Upper lobe of left lung (tissue), 6 donors: Measurements from ENCODE around the gene CCDC192. TPM values are rescaled to one million over a fixed set of nuclear protein-coding genes. Genes with fewer than 3 reads are reported as not detected.
"Not testable (repeated sequence)": the region's sequence is repeated elsewhere in the genome, so short reads cannot be mapped to it uniquely, and the experiment has no call there.

Experiments
- ATAC-seq, 2 donors: fragments of 200-7000 bp; cut with Tn5 transposase; one replicate each; pipeline ENCODE4 v1.9.1; 2022; ENCODE audit warnings: mild to moderate bottlenecking in 2 of 2, moderate library complexity in 2 of 2; ENCODE audit not compliant: low FRiP score in 2 of 2
- DNase-seq, 2 donors: peaks; one replicate each; pipeline ENCODE4 v3.0.0-alpha.2; 2019 to 2020
- H3K27ac ChIP-seq, 4 donors: fragments of 200-600 bp; sonication (generic); one replicate each; pipeline ENCODE4 v1.5.1; 2016 to 2019
- H3K27me3 ChIP-seq, 4 donors: fragments of 200-600 bp; sonication (generic); one replicate each; pipeline ENCODE4 v1.5.1; 2017 to 2019
- H3K36me3 ChIP-seq, 4 donors: fragments of 200-600 bp; sonication (generic); one replicate each; pipeline ENCODE4 v1.5.1; 2016 to 2019
- H3K4me1 ChIP-seq, 4 donors: fragments of 200-600 bp; sonication (generic); one replicate each; pipeline ENCODE4 v1.5.1; 2018 to 2019
- H3K4me3 ChIP-seq, 4 donors: fragments of 200-600 bp; sonication (generic); one replicate each; pipeline ENCODE4 v1.5.1; 2017 to 2019; ENCODE audit warnings: mild to moderate bottlenecking in 2 of 4, moderate library complexity in 1 of 4
- H3K9me3 ChIP-seq, 4 donors: fragments of 200-600 bp; sonication (generic); one replicate each; pipeline ENCODE4 v1.5.1; 2018 to 2019
- EP300 ChIP-seq, 4 donors: sonication (generic); formaldehyde crosslinking; IDR thresholded peaks; one replicate each; pipeline ENCODE4 v1.5.1; 2017; ENCODE audit warnings: antibody characterized with exemption in 4 of 4, control low read depth in 2 of 4
- POLR2A ChIP-seq, 4 donors: fragments of 450-650 bp; IDR thresholded peaks; one replicate each; pipeline ENCODE4 v1.5.1; 2016 to 2017; ENCODE audit warnings: antibody characterized with exemption in 4 of 4, mild to moderate bottlenecking in 2 of 4
- POLR2AphosphoS5 ChIP-seq, 2 donors: sonication (generic); formaldehyde crosslinking; IDR thresholded peaks; one replicate each; pipeline ENCODE4 v1.5.1; 2017; ENCODE audit warnings: antibody characterized with exemption in 2 of 2
- WGBS, 2 donors: methylation state at CpG; one replicate each; pipeline ENCODE4 v1.1.5; 2017 to 2018; 5-methylcytosine and 5-hydroxymethylcytosine counted together
- total RNA-seq, 6 donors: library from RNA; depleted of rRNA in 4 of 6; stranded (reverse); fragments of >200 nt in 4 of 6; gene quantifications; one replicate each; pipeline versions ENCODE4 v1.1.0 to v1.2.1, GENCODE V29; 2016 to 2021
- TF ChIP-seq, protein P1 (sequence below), 6 experiments: fragments of 450-650 bp in 4 of 6; fragments of 200-600 bp in 2 of 6; sonication (generic) in 2 of 6; IDR thresholded peaks; one replicate each; pipeline ENCODE4 v1.5.1; 2016 to 2019; ENCODE audit warnings: antibody characterized with exemption in 6 of 6
- donor health status: DM: no; HTN: no; CAD: no; lungs with moderate emphysema.
- donor health status: DM: no; HTN: yes; CAD: no; lungs with severe emphysema.

Gene CCDC192
- total RNA-seq, 6 donors from 2014 or later: 0.76 TPM; not detected in 5

DNA sequence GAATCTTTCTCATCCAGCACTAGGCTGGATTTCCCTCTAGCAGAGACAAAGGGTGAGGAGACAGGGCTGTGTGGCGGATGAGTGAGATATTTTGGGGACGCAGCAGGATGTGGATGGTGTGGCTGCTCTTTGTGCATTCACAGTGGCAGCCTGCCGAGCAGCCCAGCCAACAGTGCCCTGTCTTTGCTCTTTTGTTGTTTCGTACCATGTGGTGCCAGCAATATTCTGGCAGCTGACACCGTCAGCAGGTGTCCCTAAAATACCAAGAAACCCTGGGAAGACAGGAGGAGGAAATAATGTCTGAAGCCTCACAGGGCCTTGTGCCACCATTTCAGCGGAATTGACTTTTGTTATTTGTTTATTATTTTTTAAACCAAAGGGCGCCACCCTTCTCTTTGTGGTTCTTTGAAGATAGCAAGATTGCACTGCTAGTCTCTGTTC, 141.4 kb downstream of the CCDC192 start:
- no peak for ATAC-seq

DNA sequence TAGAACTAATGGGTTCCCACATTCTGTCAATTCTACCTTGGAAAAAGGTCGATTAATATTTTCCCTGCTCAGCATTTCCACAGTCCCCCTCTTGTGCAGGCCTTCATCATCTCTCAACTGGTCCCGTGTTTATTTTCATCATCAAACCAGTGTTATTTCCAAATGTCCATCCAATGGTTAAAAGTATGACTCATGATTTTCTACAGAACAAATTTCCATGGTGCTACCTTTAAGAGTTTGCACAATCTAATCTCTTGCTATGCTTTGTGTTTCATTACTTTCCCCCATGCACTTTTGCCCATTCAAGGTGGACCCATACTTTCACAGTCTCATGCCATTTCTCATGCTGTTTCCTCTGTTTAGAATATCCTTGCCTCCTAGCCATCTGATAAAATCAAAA, 143.7 kb downstream of the CCDC192 start:
- TF ChIP-seq POLR2A (IDR thresholded peaks at IDR 0.05) (no peak), POLR2AphosphoS5 (IDR thresholded peaks at IDR 0.05) (no peak)
- H3K9me3 ChIP-seq: no peaks in the 10 kb centered on the region
- ATAC-seq (no peak), DNase-seq (no peak)
- H3K36me3 ChIP-seq: no peaks in the 10 kb centered on the region
- H3K27me3 ChIP-seq: no peaks in the 10 kb centered on the region
- 83 to 94% methylated on average over 2 of the region's 2 CpGs for WGBS, 2 donors
- H3K4me3 ChIP-seq: no peak overlapping the region
- H3K4me1 ChIP-seq: peaks cover 0 to 4% (median 1%) of the 10 kb centered on the region in 4 donors
- no peak overlapping the region for H3K27ac ChIP-seq

More for the DNA sequence above, 141.4 kb downstream of the CCDC192 start:
- TF ChIP-seq, protein P1, sequence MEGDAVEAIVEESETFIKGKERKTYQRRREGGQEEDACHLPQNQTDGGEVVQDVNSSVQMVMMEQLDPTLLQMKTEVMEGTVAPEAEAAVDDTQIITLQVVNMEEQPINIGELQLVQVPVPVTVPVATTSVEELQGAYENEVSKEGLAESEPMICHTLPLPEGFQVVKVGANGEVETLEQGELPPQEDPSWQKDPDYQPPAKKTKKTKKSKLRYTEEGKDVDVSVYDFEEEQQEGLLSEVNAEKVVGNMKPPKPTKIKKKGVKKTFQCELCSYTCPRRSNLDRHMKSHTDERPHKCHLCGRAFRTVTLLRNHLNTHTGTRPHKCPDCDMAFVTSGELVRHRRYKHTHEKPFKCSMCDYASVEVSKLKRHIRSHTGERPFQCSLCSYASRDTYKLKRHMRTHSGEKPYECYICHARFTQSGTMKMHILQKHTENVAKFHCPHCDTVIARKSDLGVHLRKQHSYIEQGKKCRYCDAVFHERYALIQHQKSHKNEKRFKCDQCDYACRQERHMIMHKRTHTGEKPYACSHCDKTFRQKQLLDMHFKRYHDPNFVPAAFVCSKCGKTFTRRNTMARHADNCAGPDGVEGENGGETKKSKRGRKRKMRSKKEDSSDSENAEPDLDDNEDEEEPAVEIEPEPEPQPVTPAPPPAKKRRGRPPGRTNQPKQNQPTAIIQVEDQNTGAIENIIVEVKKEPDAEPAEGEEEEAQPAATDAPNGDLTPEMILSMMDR (IDR thresholded peaks at IDR 0.05): no peak
- peak in 1 of 2 donors; percentile 31 for TF ChIP-seq POLR2AphosphoS5 (IDR thresholded peaks at IDR 0.05)
- no peak for DNase-seq
- Histone ChIP-seq H3K27ac (peak overlapping the region in 1 of 4 donors; percentile 31), H3K4me1 (peaks cover 0 to 6% (median 2%) of the 10 kb centered on the region in 4 donors), H3K9me3 (no peaks in the 10 kb centered on the region), H3K36me3 (no peaks in the 10 kb centered on the region), H3K4me3 (no peak overlapping the region), H3K27me3 (no peaks in the 10 kb centered on the region)
- WGBS, 2 donors: 61 to 68% methylated on average over 7 of the region's 7 CpGs

DNA sequence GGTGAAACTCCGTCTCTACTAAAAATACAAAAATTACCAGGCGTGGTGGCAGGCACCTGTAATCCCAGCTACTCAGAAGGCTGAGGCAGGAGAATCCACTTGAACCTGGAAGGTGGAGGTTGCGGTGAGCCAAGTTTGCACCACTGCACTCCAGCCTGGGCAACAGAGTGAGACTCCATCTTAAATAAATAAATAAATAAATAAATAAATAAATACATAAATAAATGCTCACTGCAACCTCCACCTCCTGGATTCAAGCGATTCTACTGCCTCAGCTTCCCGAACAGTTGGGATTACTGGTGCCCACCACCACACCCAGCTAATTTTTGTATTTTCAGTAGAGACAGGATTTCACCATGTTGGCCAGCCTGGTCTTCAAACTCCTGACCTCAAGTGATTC, 144.4 kb downstream of the CCDC192 start:
- not testable (repeated sequence) for H3K4me1 ChIP-seq, ATAC-seq, H3K9me3 ChIP-seq, H3K36me3 ChIP-seq, H3K4me3 ChIP-seq, H3K27me3 ChIP-seq, DNase-seq, H3K27ac ChIP-seq
- 95 to 96% methylated on average over 5 of the region's 5 CpGs for WGBS, 2 donors

DNA sequence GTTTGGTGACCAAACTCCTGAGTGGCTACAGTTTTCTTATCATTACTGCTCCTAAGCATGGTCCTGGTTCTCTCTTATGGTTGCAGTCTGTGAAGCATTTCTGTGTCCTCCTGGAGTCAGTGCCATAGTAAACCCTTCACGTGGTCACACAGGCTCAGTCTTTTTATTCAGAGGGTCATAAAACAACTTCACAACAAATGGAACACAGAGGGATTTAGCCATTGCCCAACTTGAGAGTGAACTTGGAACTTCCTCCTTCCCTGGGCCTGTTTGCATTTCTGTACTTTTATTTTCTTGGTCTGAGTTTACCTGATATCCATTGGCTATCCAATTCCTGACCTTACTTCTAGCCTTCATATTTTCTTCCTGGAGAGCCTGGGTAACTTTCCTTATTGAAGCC, 144.9 kb downstream of the CCDC192 start:
- no peak overlapping the region for H3K4me3 ChIP-seq
- H3K27me3 ChIP-seq: no peaks in the 10 kb centered on the region
- no peaks in the 10 kb centered on the region for H3K9me3 ChIP-seq
- ATAC-seq (no peak), DNase-seq (no peak)
- TF ChIP-seq EP300 (IDR thresholded peaks at IDR 0.05) (no peak), POLR2A (IDR thresholded peaks at IDR 0.05) (no peak), POLR2AphosphoS5 (IDR thresholded peaks at IDR 0.05) (no peak)
- TF ChIP-seq, protein P1 (IDR thresholded peaks at IDR 0.05): no peak
- H3K4me1 ChIP-seq: peaks cover 0 to 4% (median 1%) of the 10 kb centered on the region in 4 donors
- no peaks in the 10 kb centered on the region for H3K36me3 ChIP-seq
- WGBS, 2 donors: 50 to 58% methylated on average over 1 of the region's 1 CpG
- H3K27ac ChIP-seq: no peak overlapping the region

DNA sequence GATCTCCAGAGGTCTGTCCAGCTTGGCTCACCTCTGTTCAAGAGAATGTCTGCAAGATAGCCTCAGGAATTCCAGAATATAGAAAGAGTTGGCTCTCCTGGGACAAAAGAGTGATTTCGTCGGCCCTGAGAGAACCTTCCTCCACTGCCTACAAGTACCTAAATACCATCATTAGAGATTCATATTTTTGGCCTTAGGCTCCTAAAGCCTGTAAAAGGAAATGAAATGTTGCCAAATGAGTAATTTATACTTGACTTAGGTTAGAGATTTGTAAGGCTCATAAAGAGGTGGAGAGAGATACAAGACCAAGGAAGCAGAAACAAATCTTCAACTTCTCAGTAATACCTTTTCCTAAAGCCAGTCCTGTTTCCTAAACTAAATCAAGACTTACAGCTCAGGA, 146.2 kb downstream of the CCDC192 start:
- ATAC-seq (no peak), DNase-seq (no peak)
- H3K9me3 ChIP-seq: no peaks in the 10 kb centered on the region
- H3K4me1 ChIP-seq: peaks cover 0 to 4% (median 1%) of the 10 kb centered on the region in 4 donors
- TF ChIP-seq, protein P1 (IDR thresholded peaks at IDR 0.05): no peak
- no peak for TF ChIP-seq POLR2AphosphoS5 (IDR thresholded peaks at IDR 0.05)
- no peak for TF ChIP-seq POLR2A (IDR thresholded peaks at IDR 0.05)
- no peak for TF ChIP-seq EP300 (IDR thresholded peaks at IDR 0.05)
- no peak overlapping the region for H3K4me3 ChIP-seq
- 81 to 100% methylated on average over 2 of the region's 2 CpGs for WGBS, 2 donors
- H3K27ac ChIP-seq: no peak overlapping the region
- H3K27me3 ChIP-seq: no peaks in the 10 kb centered on the region
- H3K36me3 ChIP-seq: no peaks in the 10 kb centered on the region

DNA sequence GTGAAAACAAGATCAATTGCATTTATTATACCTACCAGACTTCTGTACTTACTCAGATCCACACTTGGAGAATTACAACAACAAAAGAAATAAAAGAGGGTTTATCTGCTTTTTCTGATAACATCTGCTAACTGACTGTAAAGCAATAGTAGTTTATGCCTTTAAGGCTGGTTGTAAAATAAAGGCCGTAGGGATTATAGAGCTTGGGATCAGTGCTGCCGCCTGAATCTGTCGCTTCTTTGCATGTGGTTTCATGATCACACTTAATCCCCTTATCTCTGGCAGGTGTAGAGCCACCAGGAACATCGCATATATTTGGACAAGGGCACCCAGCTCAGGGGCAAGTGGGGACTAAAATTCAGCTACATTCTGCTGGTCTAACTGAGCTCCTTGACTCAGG, 146.7 kb downstream of the CCDC192 start:
- WGBS, 2 donors: 86 to 95% methylated on average over 4 of the region's 4 CpGs
- H3K27ac ChIP-seq: no peak overlapping the region
- H3K9me3 ChIP-seq: no peaks in the 10 kb centered on the region

More for the DNA sequence above, 146.7 kb downstream of the CCDC192 start:
- TF ChIP-seq, protein P1 (IDR thresholded peaks at IDR 0.05): no peak
- TF ChIP-seq POLR2A (IDR thresholded peaks at IDR 0.05) (no peak), POLR2AphosphoS5 (IDR thresholded peaks at IDR 0.05) (no peak), EP300 (IDR thresholded peaks at IDR 0.05) (no peak)
- Histone ChIP-seq H3K4me1 (peaks cover 0 to 3% (median 0%) of the 10 kb centered on the region in 4 donors), H3K4me3 (no peak overlapping the region), H3K36me3 (no peaks in the 10 kb centered on the region), H3K27me3 (no peaks in the 10 kb centered on the region)
- DNase-seq (no peak), ATAC-seq (no peak)
